ENCODE data around the gene ITGB6.
"Not testable (repeated sequence)": the region's sequence is repeated elsewhere in the genome, so short reads cannot be mapped to it uniquely, and the experiment has no call there.

The ITGB6 gene

DNA sequence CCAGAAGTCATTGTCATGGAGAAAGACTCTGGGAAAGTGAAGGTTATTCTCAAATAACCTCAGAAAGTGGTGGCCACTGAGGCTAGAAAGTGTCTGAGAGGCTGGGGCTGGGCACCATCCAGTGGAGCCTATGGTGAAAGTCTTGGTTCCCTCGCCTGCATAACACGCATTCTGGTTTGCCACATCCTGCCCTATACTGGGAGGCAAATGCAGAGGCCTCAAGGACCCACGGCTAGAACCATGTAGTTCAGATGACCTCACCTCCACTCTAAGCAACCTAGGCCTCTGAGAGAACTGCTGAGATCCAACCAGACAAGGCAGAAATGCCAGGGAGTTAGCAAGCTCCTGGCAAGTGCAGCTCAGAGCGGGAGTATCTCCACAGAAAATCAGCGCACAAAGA is 5.1 kb downstream of the ITGB6 start:
- in situ Hi-C loops (cut with MboI; ENCODE audit: low sequenced_read_pairs): no loop called here

DNA sequence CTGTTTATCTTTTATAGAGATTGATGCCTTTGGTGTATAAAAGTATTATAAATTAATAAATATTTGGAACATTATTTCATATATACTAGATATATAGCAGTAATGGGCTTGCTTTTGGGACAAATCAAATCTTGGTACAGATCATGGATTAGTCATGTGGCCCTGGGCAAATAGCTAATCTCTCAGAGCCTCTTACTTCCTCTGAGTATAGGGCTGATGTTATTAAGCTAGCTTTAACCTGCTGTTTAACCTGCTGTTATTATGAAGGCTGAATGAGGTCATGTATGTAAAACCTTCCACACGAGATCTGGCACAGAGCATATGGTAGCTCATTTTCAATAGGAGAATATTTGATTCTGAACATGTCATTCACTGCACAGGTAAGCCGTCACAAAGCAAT is 5.7 kb downstream of the ITGB6 start:
- in situ Hi-C loops (cut with MboI; ENCODE audit: low sequenced_read_pairs): no loop called here

DNA sequence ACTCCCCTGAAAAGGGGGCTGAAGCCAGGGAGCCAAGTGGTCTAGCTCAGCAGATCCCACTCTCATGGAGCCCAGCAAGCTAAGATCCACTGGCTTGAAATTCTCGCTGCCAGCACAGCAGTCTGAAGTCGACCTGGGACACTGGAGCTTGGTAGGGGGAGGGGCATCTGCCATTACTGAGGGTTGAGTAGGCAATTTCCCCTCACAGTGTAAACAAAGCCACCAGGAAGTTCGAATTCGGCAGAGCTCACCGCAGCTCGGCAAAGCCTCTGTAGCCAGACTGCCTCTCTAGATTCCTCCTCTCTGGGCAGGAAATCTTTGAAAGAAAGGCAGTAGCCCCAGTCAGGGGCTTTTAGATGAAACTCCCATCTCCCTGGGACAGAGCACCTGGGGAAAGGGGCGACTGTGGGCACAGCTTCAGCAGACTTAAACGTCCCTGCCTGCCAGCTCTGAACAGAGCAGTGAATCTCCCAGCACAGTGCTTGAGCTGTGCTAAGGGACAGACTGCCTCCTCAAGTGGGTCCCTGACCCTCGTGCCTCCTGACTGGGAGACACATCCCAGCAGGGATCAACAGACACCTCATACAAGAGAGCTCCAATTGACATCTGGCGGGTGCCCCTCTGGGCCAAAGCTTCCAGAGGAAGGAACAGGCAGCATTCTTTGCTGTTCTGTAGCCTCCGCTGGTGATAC is 18.8 kb downstream of the ITGB6 start:
- in situ Hi-C loops (cut with MboI; ENCODE audit: low sequenced_read_pairs): not testable (repeated sequence)

DNA sequence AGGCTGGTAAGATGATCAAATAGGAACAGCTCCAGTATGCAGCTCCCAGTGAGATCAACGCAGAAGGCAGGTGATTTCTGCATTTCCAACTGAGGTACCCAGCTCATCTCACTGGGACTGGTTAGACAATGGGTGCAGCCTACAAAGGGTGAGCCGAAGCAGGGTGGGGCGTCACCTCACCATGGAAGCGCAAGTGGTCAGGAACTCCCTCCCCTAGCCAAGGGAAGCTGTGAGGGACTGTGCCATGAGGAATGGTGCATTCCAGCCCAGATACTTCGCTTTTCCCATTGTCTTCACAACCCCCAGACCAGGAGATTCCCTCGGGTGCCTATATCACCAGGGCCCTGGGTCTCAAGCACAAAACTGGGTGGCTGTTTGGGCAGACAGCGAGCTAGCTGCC is 19.4 kb downstream of the ITGB6 start:
- in situ Hi-C loops (cut with MboI; ENCODE audit: low sequenced_read_pairs): not testable (repeated sequence)

DNA sequence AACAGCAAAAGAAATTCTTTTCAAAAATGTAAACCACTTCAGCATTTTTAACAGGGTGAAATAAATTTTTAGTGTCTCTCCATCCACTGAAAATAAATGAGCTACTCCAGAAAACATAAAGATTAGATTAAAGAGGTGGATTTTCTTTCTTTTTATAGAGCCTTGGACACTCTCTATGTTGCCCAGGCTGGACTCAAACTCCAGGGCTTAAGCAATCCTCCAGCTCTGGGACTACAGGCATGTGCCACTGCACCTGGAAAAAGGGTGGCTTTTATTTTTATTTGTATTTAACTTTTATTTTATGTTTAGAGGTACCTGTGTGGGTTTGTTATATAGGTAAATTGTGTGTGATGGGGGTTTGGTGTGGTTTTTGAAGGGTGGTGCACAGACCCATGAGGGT is 19.9 kb downstream of the ITGB6 start:
- in situ Hi-C loops (cut with MboI; ENCODE audit: low sequenced_read_pairs): no loop called here

DNA sequence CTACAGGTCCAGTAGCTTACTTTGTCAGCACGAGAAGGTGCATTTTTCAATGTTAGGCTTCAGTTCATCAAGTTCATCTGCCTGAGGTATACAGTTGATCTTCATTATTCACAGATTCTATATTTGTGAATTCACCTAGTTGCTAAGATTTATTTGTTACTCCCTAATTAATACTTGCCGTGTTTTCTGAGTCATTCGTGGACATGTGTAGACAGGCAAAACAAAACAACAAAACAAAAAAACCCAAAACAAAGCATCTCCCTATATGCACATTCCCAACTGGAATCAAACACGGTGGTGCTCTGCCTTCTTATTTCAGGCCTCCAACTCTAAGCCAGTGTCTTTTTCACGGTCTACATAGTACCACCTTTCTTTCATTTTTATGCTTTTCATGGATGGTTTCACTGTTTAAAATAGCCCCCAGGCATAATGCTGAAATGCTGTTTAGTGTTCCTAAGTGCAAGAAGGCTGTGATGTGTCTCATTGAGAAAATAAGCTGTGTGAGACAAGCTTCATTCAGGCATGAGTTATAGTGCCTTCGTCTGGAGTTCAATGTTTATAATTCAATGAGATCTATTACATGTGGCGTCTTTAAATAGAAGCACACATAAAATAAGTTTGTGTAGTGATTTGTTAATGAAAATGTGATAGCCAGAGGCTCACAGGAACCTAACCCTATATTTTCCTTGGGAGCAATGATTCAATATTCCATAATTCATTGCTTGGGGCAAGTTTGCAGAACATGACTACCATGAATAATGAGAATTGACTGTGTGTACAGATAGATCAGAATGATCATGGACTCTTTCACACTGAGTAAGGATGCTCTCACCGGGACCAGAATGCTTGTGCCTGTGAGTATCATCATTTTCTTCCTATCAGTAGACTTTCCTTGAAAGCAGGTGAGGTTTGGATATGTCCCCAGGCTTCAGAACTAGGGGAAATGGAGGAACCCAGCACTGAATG is 24.6 kb downstream of the ITGB6 start:
- in situ Hi-C loops (cut with MboI; ENCODE audit: low sequenced_read_pairs): no loop called here

DNA sequence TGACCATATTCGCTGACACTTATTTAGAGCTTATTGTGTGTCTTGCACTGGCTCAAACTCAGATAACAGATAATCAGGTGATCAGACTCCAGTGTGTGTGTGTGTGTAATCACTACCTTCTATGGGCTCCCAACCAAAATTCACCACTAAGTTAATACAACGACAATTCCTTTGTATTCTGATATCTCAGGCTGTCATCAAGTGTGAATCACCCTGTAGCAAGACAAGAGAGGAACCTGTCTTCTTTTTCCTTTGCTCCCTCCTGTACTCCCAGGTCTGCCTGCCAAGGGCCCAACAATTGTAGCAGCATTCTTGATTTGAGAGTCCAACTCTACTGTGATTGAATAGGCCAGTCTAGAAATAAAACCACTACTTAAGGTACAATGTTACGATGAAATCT is 25.8 kb downstream of the ITGB6 start:
- in situ Hi-C loops (cut with MboI; ENCODE audit: low sequenced_read_pairs): no loop called here

DNA sequence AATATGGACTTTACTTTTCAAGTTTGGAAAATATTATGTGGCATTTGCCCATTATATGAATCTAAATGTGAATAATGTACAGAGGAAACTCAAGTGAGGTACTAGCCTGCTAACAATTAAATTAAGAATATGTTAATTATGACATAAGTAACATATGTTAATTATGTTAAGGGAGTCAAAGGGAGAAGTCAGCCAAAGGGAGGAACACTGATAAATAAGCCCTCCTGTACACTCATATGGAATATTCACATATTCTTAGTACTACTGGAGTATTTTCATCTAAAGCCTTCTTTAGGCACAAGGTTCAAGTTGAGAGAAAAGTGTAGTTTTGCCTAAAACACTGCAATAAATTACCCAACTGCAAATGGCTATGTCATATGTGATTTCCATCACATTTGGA is 30.1 kb downstream of the ITGB6 start:
- in situ Hi-C loops (cut with MboI; ENCODE audit: low sequenced_read_pairs): no loop called here

DNA sequence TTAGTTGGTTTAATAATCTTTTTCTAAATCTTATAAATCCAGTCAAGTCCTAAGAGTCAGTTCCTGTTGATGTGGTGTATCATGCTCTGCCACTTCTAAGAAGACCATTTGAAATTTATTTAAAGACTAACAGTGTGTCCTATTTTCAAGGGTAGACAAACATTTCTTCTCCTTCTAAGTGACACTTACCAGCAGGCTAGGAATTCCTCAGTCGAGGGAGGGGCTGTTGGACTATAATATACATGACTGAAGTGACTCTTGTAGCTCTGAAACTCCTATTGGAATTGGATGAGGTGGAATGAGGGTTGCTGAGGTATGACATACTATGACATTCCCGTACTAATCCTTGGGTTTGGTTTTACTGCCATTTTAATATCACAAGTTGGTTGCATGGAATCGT is 30.6 kb downstream of the ITGB6 start:
- in situ Hi-C loops (cut with MboI; ENCODE audit: low sequenced_read_pairs): no loop called here

DNA sequence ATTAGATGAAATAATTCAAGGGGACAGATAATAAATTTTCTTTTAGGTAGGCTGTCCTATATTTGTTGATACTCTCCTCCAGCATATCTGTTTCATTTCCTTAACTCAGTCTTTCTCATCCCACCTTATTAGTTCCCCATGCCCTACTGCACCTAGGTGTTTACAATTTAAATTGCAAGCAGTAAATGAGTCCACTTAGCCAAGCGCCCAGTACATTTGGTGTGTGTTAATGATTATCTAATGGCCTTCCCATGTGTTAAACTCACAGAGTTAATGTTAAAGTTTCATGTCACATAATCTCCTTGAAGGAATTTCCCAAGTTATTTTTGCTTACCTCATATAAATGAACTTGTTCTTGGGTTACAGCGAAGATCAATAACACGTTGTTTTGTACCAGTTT is 31.2 kb downstream of the ITGB6 start:
- in situ Hi-C loops (cut with MboI; ENCODE audit: low sequenced_read_pairs): no loop called here

DNA sequence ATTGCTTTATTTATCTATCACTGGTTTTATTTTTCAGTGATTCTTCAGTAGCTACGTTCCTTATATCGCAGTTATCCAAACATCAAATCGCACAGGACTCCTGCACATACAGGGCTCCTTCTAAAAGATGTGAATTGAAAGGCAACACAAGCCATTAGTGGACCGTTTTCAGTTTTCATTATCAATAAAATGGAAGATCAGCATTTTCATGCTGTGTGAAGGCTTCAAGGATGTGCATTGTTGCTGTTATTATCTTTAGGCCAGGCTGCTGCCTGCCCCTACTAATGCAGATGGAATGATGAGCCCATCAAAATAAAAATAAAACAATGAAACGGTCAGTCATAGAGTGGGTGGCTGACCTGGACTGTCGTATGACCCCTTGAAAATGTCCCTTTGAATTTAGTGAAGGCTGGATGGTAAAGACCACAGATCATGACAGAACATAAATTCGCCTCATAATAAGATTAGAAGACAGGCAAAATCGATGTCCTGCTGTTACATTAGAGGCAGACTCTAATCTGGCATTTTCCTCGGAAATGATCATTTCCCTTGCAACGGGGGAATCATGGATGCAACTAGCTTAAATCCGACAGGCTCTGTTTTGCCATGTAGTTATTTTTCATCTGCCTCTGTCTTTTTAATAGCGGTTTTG is 32.9 kb downstream of the ITGB6 start:
- in situ Hi-C loops (cut with MboI; ENCODE audit: low sequenced_read_pairs): no loop called here

DNA sequence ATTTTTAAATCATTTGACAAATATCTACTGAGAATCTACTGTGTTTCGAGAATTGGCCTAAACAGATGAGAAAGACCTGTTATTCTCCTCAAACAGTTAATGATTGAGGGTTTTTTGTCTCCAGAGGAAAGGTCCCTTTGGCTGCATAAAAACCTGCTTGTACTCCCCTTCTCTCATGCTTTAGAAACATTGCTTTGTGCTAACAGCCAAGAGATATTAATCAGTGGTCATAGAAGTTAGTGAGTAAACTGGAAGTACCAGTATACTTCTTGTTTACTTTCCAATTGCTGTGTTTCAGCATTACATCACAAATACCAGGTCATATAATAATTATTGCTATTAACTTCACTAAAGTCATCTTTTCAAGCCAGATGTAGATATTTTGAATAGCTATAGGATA is 34.1 kb downstream of the ITGB6 start:
- in situ Hi-C loops (cut with MboI; ENCODE audit: low sequenced_read_pairs): no loop called here

DNA sequence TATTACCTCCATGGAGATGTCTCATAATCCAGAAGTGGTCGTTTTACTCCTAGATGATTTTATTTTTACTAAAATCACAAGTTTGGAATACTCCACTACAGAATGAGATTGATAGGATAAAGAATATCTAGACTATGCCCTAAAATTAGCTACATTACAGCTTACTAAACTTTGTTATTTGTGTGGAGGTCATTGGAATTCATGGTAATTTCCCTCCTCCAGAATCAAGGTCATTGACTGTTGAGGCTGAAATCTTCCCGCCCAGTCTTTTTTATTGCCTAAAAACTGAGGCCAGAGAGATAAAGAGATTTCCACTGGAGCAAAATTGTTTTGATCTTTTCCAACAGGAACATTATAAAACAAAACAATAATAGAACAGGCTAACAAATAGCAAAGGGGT is 35.0 kb downstream of the ITGB6 start:
- in situ Hi-C loops (cut with MboI; ENCODE audit: low sequenced_read_pairs): no loop called here

DNA sequence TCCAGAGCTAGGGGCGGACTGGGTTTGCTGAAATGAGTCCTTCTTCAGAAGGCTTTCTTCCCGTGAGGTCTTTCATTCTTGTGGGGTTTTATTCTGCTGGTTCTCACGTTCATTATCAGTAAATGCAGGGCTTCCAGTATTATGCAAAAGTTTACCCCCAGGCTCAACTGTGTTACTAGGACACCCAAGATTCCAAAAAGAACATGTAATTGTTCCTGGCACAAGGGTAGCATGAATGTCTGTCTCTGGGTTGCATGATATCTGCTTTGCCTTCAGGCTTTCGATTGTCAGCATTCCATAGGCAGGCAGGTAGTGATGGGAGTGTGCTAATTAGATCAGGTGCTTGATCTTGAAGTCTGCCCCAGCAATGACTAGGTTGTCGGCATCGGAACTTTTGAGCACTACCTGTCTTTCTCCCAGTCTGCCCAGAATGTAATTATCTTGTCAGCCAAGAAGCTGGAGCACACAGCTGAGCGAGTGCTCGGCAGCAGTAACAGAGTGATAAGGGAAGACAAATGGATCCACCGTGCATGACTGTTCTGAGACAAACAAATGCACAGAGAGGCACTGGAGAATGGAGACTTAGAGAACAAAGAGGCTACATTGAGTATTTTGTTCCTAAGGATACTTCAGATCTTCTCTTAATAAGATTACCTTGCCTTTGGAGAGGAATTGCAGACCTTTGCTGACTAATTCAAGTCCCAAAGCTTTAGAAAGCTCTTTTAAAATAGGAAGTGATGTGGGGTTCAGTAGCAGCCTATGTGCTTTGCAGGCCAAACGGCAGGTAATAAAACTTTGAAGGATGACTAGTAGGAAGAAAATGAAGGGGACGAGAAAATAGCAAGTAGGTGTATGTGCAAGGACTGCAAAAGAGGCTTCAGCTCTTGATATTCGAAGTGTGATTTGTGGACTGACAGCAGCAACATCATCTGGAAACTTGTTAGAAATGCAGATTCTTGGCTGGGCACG is 41.9 kb downstream of the ITGB6 start:
- in situ Hi-C loops (cut with MboI; ENCODE audit: low sequenced_read_pairs): no loop called here

DNA sequence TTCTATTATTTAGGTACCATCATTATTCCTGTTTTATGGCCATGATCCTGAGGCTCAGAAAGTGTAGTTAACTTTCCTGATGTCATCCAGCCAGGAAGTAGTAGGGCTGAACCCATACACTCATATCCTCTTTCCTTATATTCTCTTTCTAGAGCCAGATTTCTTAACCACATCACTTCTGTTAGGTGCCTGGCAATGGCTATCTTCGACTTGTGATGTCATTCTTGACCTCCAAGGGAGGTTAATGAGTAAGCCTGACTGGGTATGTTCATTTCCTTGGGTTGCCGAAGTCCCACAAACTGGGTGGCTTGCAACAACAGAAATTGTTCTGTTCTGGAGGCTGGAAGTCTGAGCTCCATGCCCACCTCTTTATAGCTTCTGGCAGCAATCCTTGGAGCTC is 43.4 kb downstream of the ITGB6 start:
- in situ Hi-C loops (cut with MboI; ENCODE audit: low sequenced_read_pairs): no loop called here

DNA sequence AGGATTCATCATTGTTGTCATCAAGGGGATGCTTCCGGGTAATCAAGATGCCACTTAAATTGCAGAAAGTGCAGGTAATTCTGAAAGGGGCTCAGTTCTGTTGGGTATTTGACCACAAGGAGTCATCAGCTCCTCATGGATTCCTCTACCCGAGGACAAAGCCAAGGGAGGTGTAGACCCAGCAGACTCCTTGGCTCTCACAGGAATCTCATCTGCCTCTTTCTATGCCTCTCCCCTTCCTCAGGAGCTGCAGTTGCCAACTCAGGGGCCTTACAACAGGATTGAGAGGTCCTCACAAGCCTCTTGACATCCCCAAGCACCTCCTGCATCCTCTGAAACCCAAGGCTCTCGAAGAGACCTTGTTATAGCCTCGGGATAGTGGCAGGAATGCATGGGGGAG is 44.0 kb downstream of the ITGB6 start:
- in situ Hi-C loops (cut with MboI; ENCODE audit: low sequenced_read_pairs): no loop called here

DNA sequence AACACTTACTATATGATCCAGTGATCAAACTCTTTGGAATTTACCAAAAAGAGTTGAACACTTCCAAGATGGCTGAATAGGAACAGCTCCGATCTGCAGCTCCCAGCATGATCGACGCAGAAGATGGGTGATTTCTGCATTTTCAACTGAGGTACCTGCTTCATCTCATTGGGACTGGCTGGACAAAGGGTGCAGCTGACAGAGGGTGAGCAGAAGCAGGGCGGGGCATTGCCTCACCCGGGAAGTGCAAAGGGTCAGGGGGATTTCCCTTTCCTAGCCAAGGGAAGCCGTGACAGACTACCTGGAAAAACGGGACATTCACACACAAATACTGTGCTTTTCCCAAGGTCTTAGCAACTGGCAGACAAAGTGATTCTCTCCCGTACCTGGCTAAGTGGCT is 51.7 kb downstream of the ITGB6 start:
- in situ Hi-C loops (cut with MboI; ENCODE audit: low sequenced_read_pairs): not testable (repeated sequence)

DNA sequence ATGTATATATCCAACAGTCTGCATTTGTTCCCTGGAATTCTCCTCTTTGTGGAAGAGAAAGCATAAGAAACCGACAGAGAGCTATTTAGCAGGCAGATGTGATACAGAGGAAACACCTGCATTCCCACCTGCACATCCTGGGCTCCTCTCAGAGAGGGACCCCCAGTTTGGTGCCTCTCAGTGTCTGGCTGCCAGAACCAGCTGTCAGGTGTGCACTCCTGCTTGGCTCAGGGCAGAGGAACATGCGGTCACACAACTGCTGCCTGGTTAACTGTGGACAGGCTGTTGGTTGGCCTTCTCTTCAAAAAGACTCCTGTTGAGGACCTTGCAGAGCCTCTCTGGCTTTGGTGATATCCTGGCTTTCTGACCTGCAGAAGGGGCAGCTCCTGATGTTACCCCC is 54.6 kb downstream of the ITGB6 start:
- in situ Hi-C loops (cut with MboI; ENCODE audit: low sequenced_read_pairs): no loop called here

DNA sequence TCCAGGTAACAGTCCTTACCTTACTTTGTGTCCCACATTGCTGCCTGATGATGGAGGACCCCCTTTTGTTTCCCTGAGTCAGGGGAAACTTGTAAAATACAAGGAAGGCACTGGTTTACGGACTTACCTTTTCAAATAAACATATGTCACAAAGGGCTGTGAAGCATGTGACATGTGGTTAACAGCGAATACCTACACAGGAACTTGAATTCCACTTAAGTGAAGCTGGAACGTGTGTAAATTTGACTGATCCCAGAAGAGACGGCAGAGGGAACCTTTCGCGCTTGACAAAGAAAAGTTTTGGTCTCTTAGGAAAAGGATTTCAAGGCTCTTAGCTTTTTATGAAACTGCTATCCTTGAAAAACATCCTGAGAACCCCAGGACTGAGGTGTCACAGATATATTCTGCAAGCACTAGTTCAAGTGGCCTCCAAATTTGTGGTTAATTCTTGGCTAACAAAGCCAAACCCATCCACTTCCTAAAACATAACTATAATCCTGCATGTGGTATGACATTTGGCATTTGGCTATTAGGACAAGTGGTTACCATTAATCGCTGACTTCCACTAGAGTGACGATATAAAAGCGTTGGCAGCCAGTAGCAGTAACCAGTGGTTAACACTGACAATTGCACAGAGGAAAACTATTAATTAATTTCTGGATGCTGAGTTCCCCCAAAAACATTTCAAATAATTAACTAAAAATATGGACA is 55.6 kb downstream of the ITGB6 start:
- in situ Hi-C loops (cut with MboI; ENCODE audit: low sequenced_read_pairs): no loop called here

DNA sequence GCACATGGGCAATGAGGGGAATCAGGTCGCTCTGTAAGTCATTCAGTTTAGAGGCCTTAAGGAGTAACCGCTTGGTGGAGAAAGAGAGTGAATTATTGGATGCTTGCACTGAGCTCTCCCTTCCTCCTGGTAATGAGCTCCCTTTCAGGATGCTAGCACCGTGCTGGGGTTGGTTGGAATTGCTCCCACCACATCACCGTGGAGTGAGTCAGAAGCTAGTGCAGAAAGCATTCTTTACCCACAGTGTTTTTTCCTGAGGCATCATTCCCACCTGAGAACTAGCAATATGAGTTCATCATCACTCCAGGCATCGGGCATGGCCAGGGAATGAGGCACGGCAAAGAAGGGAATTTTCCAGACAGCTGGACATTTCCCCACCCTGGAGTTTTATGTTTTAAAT is 57.6 kb downstream of the ITGB6 start:
- in situ Hi-C loops (cut with MboI; ENCODE audit: low sequenced_read_pairs): no loop called here

Data from HL-60/S4 treated with phorbol 12-myristate 13-acetate at 8.2 ng/mL for 4 days and 3 days (cell line).